ENCODE measurements around the gene ACSL4.

The ACSL4 gene

GRCh38 chrX:109601486-109601885 is 131.6 kb downstream of the ACSL4 start:
- DNase-seq (ENCODE audit: low read depth), result no peak
- H3K4me3 ChIP-seq (ENCODE audit: low read length), result no peak overlapping the region
- TF ChIP-seq, protein P1, sequence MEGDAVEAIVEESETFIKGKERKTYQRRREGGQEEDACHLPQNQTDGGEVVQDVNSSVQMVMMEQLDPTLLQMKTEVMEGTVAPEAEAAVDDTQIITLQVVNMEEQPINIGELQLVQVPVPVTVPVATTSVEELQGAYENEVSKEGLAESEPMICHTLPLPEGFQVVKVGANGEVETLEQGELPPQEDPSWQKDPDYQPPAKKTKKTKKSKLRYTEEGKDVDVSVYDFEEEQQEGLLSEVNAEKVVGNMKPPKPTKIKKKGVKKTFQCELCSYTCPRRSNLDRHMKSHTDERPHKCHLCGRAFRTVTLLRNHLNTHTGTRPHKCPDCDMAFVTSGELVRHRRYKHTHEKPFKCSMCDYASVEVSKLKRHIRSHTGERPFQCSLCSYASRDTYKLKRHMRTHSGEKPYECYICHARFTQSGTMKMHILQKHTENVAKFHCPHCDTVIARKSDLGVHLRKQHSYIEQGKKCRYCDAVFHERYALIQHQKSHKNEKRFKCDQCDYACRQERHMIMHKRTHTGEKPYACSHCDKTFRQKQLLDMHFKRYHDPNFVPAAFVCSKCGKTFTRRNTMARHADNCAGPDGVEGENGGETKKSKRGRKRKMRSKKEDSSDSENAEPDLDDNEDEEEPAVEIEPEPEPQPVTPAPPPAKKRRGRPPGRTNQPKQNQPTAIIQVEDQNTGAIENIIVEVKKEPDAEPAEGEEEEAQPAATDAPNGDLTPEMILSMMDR (conservative IDR thresholded peaks at IDR 0.05; ENCODE audit: low read depth, low read length), result no peak

DNA sequence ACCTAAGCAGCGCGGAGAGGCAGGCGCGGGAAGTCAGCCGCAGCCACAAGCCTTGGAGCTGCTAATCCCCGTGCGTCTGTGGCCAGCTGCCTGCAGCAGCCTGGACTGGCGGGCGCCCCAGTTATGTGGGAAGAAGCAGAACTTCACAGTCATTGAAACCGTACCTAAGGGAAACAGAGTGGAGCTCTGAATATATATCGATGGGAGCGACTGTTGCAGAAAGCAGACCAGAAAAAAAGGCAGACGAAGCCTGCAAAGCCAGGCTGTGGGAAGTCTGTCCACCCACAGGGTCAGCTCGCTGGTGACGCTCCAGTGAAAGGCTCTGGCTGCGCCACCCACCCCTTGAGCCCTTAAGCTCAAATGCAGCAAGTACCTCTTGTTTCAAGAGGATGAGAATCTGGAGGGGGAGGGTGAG is 132.8 kb downstream of the ACSL4 start:
- H3K4me3 ChIP-seq (ENCODE audit: low read length), result peak overlapping the region; percentile 10
- TF ChIP-seq, protein P1 (conservative IDR thresholded peaks at IDR 0.05; ENCODE audit: low read depth, low read length), result no peak
- DNase-seq (ENCODE audit: low read depth), result no peak

- no peak for DNase-seq (ENCODE audit: low read depth)
- H3K4me3 ChIP-seq (ENCODE audit: low read length), result no peak overlapping the region
- TF ChIP-seq, protein P1 (conservative IDR thresholded peaks at IDR 0.05; ENCODE audit: low read depth, low read length), result no peak
Measured at GRCh38 chrX:109596015-109596414, 137.0 kb downstream of the ACSL4 start.
